HG03565 (cell line): ENCODE data around the gene SCN9A.
A peak's percentile ranks its signal among the peaks of the same experiment; 100 is the strongest.
"Not testable (repeated sequence)": the region's sequence is repeated elsewhere in the genome, so short reads cannot be mapped to it uniquely, and the experiment has no call there.

Source experiments
- ATAC-seq: cut with Tn5 transposase; IDR thresholded peaks from one replicate; pipeline ENCODE4 v1.9.1; 2021; ENCODE audit warnings: mild to moderate bottlenecking, moderate library complexity; ENCODE audit not compliant: unreplicated experiment

SCN9A gene

DNA sequence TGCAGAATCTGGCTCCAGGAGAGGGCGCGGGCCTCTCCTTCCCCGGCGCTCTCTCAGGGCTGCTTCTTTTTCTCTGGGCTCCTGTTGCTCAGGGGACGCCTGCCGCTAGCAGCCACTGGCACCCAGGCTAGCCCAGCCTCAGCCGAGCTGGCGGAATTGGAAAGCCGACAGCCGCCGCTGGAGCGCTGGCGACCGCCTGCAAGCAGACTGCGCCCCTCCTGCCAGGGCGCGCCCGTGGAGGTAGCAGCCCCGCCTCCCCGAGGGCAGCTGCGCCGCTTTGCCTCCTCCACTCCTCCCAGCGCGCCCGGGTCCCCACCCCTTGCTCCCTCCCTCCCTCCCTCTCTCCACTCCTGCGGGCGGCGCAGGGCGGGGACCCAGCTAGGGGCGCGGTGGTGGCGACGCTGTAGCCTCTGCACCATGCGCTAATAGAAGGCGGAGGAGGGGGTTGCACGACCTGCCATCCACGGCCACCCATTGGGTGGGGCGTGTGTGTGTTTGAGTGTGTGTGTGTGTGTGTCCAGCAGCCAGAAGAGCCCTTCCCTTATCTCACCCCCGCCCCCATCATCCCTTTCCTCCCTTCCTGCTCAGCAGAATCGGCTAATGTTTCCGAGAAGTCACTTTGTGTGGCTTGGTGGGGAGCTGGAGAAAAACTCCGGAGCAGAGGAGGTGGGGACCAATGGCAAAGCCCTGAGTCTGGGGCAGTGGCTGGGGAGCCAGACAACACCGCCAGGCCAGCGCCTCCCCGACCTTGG is at the start of gene SCN9A:
Gene SCN9A, minus strand, starts transcription at position 209 of the 752 bp plus-strand sequence. CDS start 64,188 bp downstream, outside the sequence.
- ATAC-seq = no peak

DNA sequence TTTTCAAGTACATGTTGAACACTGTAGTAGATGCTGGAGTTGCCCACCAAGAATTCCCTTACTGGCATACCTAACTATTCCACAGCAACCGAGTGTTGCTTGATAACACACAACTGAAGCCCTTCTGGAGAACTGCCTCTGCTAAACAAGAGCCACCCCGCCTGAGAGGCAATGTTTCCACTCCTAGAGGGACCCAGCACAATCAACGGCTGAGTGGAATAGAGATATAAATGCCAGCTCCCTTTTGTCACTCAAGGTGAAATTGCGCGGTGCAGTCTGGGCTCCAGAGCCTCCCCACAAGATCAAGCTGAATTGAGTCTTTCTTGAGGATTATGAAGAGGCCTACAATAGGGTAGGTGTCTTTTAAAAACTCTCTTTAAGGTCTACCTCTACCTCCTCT is 49.1 kb upstream of the SCN9A start:
- ATAC-seq = no peak

DNA sequence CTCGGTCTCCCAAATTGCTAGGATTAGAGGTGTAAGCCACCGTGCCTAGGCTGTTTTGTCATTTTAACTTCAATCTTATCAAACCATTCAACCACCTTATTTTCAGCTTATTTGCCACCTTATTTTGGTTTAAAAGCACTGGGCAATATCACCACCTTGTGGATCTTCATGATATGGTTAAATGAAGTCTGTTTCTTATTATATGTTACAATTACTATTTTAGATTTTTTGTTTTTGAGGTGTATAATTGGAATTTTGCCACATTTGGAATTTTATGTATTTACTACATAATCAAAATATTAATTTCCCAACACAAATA is 43.8 kb upstream of the SCN9A start:
- no peak for ATAC-seq

DNA sequence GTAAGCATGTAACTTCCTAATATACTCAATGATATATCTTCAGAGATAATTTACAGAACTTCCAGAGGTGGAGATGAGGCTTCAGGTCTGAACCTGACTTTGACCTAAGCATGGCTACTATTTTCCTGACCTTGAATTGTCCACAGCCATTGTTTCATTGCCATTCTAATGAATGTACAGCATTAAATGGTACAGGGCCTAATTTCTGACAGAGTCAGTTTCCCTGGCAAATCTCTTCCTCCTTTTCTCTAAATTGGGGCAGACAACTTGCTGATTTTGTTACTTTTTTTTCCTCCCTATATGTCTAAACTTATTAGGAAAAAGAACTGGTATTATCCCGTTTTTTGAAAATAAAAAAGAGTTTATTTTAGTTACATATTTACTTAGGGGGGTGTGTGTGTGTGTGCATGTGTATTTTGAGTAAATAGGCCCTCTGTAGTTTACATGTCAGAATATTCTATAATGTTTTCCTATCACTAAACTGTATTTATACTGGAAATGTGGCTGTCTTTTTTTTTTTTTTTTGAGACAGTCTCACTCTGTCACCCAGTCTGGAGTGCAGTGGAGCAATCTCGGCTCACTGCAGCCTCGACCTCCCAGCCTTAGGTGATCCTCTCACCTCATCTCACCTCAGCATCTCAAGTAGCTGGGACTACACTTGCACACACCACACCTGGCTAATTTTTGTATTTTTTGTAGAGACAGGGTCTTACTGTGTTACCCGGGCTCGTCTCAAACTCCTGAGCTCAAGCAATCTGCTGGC is 43.3 kb upstream of the SCN9A start:
- ATAC-seq = no peak

DNA sequence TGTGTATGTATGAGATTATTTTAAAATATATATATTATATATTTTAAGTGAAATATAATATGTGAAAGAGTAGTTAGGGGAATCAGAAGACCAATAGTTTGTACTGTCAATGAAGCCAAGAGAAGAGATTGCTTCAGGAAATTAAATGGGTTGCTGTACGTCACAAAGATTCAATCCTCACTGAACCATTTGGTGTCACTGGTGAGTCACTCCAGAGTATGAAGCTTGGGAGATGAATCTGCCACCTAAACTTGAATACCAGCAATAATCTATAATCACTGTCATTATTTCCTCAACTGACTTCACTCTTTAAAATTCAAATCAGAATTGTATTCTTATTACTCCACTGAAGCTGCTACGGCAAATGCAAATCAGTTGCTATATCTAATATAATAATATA is 41.9 kb upstream of the SCN9A start:
- ATAC-seq = peak; percentile 40

DNA sequence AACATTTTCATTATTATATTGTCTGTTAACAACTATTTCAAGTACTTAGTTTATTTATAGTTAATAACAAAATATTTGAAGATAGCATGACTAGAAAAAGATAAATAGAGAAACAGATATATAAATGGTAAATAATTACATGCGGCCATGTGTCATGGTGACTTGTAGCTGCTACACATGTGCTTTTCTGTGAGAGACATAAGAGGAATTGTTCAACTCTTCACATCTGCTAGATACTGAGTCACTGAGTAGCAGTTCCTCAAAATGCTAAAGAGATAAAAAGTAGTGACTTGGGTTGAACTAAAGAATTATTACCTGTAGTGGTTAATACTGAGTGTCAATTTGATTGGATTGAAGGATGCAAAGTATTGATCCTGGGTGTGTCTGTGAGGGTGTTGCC is 37.5 kb upstream of the SCN9A start:
- no peak for ATAC-seq

DNA sequence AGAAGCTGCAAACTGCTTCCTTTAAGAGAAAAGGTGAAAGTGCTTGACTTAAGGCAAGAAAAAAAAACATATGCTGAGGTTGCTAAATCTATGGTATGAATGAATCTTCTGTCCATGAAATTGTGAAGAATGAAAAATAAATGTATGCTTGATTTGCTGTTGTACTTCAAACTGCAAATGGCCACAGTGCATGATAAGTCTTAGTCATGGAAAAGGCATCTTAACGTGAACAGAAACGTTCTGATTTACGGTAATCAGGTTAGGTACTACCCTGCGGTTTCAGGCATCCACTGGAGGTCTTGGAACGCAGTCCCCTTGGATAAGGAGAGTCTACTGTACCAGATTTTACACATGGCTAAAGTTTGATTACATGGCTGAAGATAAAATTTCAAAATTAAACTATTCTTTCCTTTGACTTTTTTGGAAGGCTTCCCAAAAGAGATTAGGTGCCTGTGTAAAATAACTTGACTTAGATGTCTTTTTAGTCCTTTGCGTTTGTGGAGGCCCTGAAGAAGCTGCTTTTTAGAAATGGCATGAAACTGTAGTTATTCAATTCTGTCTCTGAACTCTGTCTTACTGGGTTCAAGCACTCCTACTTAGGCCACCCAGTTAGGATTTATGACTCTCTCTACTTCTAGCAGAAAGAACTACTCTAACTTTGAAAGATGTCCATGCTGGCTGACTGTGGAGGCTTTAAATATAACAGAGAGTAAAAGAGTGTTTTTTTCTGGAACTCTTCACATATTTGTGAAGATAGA is 35.9 kb upstream of the SCN9A start:
- no peak for ATAC-seq

DNA sequence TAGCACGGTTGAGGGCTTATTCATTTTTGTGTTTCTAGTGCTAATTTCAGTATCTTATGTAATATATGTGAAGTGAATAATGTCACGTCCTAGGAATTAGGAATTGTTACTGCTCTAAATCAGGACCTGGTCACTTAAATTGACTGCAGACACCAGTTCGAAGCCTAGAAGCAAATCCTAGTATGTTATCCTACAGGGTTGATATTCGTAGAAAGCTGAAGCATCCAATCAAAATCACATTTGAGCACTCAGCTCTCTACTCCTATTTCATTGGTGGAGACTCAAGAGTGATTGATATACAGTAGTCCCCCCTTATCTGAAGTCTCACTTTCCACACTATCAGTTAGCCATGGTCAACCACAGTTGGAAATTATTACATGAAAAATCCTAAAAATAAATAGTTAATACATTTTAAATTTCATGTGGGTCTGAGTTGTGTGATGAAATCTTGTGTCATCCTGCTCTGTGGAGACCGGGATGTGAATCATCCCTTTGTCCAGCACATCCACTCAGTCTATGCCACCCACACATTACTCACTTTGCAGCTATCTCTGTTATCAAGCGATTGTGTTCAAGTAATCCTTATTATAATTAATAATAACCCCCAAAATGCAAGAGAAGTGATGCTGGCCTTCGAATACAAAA is 35.2 kb upstream of the SCN9A start:
- ATAC-seq = no peak

DNA sequence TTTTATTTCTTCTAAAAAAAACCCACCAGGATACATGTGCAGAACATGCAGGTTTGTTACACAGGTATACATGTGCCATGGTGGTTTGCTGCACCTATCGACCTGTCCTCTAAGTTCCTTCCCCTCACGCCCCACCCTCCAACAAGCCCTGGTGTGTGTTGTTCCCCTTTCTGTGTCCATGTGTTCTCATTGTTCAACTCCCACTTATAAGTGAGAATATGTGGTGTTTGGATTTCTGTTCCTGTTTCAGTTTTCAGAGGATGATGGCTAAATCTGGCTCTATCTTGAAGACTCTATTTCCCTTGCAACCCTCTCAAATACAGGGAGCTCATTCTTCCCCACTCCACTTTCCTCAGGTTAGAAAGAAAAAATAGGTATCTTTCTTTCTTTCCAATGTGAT is 32.0 kb upstream of the SCN9A start:
- ATAC-seq = not testable (repeated sequence)

DNA sequence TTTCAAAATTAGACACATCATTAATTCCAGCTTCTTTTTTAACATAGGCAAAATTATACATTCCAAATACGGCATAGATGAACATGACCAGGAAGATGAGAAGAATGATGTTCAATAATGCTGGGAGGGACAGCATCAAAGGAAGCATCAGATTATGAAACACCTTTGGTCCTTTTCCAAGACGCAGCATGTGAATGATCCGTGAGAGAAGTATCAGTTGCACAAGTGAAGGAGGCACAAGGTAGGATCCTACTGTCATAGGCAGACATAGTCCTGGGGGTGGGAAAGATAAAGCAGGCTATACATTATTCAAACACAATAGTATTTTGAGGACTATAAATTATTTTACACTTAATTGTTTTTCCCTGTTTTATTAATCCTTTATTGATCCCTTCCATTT is 30.6 kb upstream of the SCN9A start:
- ATAC-seq = no peak

DNA sequence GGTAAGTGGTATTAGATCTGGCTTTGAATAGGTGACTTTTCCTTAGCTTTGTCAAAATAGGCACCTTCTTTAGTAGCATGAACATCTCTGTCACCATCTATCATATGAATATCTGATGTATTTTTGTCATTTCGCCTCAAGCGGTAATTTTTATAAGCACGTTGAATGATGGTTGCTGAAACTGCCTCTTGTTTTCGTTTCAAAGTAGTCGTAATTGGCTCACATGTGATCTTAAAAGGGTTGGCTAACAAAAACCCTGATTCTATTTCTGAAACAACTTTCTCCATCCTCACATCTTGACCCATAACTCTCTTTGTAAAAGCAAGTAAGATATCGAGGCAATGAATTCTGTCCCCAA is 29.8 kb upstream of the SCN9A start:
- ATAC-seq = no peak

DNA sequence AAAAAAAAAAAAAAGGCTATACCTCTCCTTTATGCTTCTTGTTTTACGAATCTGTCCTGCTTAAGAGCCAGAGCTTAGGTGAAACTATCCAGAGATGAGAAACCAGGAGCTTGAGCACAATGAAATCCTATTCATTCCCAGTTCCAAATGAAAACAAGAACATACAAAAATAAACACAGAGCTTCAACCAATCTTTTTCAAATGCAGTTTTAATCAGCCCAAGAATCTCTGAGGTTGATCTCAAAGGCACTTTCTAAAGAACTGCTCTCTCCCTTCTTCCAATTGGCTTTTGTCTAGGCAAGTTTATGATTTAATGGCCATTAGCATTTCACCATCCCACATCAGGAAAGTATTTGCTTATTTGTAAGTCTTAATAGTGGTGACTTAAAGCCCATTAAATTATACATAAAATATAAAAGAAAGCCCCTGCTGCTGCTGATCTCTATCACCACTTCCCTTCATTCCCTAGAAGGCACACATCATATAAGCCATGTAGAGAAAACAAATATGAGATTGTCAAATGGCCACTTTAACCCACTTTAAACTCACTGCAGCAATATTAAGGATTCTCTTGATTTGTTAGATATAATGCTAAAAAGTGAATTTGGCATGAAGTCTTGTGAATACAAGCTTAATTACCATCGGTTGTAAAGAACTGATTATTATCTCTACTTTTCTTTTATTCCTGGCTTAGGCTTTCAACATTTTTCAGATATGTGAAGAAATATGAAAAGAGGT is 29.3 kb upstream of the SCN9A start:
- no peak for ATAC-seq

DNA sequence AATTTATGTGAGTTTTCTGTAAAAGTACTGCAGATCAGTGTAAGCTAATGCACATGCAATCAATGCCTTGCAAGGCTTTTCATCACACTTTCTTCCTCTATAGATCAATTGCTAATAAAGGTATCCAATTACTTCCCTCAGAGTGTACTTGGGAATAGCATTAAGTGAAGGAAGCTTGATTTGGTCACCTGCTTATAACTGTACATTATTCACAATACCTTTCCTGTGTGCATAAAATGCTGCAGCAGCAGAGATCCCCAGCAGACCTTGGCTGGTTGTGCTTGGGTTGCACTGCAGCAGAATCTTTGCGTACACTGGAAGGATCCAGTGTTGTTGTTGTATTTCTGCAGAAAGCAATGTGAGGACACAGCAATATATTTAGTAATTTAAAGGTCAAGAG is 18.5 kb upstream of the SCN9A start:
- no peak for ATAC-seq

DNA sequence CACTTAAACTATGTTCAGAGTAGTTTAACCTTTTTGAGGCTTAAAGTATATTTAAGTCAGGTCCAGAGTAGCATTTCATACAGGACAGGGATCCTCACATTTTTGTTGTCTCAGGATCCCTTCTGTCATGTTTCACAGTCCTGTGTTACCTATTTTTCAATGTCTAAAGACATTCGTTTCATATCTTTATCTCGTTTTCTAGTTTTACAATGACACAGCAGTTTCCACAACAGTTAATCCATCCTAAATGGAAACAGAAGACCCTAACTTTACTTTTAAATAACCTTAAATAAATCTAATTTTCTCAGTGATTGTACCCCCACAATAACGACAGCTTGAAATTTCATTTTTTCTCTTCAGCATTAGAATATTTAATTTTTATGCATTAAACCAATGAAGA is 17.3 kb upstream of the SCN9A start:
- ATAC-seq = no peak

DNA sequence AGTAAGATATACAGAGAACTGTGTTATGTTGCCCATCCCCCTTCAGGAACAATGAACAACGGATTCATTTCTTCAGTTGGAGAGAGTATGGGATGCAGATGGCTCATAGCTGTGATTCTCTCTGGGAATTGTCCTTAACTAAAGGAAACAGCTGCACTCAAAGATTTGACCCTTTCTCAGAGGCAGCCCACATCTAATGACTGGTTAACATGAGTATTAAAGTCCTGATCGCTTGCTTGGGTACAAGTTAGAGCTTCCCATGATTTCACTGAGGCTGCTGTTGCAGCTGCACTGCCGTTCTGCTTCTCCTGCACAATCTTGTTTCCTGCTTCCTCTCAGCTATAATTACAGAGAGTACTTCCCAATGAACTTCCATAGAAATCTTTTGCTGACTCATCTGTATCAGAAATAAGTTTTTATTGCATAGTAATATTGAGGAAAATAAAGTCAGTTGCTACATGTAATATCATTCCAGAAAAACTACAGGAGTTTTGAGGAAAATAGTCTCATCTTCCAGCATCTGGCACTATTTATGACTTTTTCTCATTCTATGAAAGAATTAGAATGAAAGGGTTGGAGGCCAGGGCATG is 12.8 kb upstream of the SCN9A start:
- no peak for ATAC-seq

DNA sequence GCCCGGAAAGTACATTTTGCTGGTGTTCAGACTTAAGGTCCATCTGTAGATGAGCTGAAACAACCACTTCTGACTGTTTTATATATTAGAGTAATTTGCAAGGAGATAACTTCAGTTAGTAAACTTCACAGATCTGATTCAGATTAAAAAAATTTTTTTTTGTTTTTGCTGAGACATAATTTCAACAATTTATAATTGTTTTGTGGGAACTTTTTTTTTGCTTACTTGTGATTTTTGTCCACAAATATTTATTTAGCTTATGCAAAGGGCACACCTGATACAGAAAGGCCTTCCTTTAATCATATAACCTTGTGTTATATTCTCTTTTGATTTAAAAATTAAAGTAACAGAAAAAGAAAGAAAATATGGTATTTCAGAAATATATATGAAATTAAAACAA is 9.6 kb upstream of the SCN9A start:
- ATAC-seq = no peak

DNA sequence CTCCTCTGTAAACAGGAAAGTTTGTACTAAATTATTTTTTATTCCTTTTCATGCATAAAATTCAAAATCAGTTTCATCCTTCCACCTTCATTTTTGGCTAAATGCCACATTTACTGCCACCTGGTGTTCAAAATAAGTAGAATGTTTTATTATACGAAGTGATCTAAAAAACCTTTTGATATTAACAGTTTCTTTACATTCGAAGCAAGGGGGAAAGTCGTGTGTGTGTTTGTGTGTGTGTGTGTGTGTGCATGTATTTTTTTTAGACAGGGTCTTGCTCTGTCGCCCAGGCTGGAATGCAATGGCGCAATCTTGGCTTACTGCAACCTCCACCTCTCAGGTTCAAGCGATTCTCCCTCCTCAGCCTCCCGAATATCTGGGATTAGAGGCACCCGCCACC is 9.0 kb upstream of the SCN9A start:
- ATAC-seq = no peak

DNA sequence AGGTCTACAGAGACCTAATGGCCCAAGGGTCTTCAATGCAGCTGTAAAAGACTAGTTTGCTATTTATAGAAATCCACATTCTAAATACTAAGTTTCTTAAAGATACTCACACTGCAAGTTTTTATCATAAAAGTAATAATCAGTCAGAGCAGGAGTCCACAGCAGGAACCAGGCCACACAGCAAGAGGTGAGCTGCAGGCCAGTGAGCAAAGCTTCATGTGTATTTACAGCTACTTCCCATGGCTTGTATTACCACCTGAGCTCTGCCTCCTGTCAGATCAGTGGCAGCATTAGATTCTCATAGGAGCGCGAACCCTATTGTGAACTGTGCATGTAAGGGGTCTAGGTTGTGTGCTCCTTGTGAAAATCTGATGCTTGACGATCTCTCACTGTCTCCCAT is 6.7 kb upstream of the SCN9A start:
- ATAC-seq = no peak

DNA sequence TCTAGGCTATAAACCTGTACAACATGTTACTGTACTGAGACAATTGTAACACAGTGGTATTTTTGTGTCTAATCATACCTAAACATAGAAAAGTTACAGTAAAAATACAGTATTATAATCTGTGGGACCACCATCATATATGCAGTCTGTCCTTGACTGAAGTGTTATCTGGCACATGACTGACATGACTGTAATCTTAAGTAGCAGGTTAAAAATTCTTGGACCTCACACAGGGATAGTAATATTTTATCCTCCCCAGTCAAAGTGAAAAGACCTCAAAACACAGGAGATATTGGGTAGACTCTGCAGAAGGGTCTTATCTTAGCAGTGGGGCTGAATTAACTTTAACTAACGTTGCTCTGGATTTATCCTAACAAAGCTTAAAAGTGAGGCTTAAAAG is 4.9 kb upstream of the SCN9A start:
- no peak for ATAC-seq

DNA sequence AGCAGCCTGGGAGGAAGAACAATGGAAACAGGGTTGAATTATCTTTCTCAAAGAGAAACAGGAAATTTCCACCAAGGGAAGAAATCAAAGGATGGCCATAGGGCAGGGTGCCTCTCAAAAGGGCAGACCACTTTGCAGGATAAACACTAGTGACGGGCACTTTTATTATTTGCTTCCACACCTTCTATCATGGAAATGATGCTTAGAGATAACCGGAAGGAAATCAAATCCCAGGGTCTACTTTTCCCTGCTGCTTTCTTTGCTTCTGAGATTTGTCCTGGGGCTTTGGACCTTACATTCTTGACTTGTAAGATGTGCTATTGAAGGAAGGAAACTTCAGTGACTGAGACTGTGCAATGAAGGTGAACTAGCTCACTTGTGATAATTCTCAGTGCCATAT is 1.1 kb upstream of the SCN9A start:
- no peak for ATAC-seq

DNA sequence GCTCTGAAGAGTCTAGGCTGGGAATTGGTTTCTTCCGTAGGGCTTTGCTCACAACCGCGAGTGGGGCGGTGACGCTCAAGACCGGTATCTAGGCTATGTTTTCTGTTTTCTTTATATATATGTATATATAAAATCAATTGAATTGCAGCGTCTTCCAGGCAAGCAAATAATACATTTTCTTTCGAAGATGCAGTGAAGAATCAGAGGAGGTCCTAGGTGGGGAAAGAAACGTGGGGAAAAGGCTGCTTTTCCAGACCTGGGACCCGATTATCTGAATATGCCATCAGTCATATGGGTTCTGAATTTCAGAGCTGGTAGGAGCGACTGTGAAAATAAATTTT is 714 bp upstream of the SCN9A start:
- no peak for ATAC-seq
